Osteocyte (in vitro differentiated cells): ENCODE measurements around the gene COMT. TPM values are rescaled to one million over a fixed set of nuclear protein-coding genes. Genes with fewer than 3 reads are reported as not detected.

Experiments used
- DNase-seq: peaks from one replicate; pipeline ENCODE4 v3.0.0; 2021; ENCODE audit warnings: mixed read lengths; ENCODE audit not compliant: unreplicated experiment; ENCODE audit errors: extremely low spot score
- H3K27ac Mint-ChIP-seq: one replicate; pipeline ENCODE4 v1.8.0; 2021; ENCODE audit warnings: mild to moderate bottlenecking, mixed read lengths; ENCODE audit not compliant: unreplicated experiment
- H3K27me3 Mint-ChIP-seq: one replicate; pipeline ENCODE4 v1.8.0; 2021; ENCODE audit warnings: mixed read lengths; ENCODE audit not compliant: unreplicated experiment
- H3K36me3 Mint-ChIP-seq: one replicate; pipeline ENCODE4 v1.8.0; 2021; ENCODE audit warnings: mixed read lengths; ENCODE audit not compliant: unreplicated experiment
- H3K4me1 Mint-ChIP-seq: one replicate; pipeline ENCODE4 v1.8.0; 2021; ENCODE audit warnings: mixed read lengths; ENCODE audit not compliant: unreplicated experiment
- H3K4me3 Mint-ChIP-seq: one replicate; pipeline ENCODE4 v1.8.0; 2021; ENCODE audit warnings: mild to moderate bottlenecking, moderate library complexity, mixed read lengths; ENCODE audit not compliant: unreplicated experiment
- H3K9me3 Mint-ChIP-seq: one replicate; pipeline ENCODE4 v1.8.0; 2021; ENCODE audit warnings: mixed read lengths; ENCODE audit not compliant: unreplicated experiment
- CTCF ChIP-seq: fragments of 200-600 bp; sonication (generic); IDR thresholded peaks from 2 replicates; pipeline ENCODE4 v1.5.0; 2021; ENCODE audit warnings: antibody characterized with exemption, mild to moderate bottlenecking, moderate library complexity
- total RNA-seq: library from RNA; stranded (reverse); gene quantifications from 2 replicates; pipeline ENCODE4 v1.2.1, GENCODE V29; 2021

COMT gene
- total RNA-seq, 1 donor from 2014 or later, result 92.1 TPM

DNA sequence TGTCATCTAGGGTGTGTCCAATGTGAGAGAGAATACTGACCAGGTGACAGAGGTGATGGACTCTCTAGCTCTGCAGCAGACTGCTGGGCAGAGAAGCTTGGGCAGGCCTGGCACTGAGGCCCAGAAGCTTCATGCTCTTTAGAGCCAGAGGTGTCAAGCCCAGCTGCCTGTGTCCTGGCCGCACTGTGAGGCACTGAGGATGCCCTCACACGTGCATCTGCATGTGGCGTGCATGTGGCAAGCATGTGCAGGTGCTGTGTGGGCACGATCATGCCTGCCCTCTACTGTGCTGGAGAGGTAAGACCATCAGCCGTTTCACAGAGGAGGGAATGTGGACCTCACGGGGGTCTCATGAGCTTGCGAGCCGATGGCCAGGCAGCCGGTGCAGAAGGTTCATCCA is 15.9 kb downstream of the COMT start:
- Mint-ChIP-seq H3K4me1 (peaks cover 19% of the 10 kb centered on the region), H3K27ac (no peak overlapping the region), H3K9me3 (no peaks in the 10 kb centered on the region), H3K4me3 (no peak overlapping the region), H3K27me3 (no peaks in the 10 kb centered on the region), H3K36me3 (no peaks in the 10 kb centered on the region)
- no peak for TF ChIP-seq CTCF
- no peak for DNase-seq

GRCh38 chr22:19958083-19959042 is 16.8 kb downstream of the COMT start:
- H3K4me1 Mint-ChIP-seq, result peaks cover 16% of the 10 kb centered on the region
- no peaks in the 10 kb centered on the region for H3K36me3 Mint-ChIP-seq
- no peaks in the 10 kb centered on the region for H3K9me3 Mint-ChIP-seq
- H3K27ac Mint-ChIP-seq, result no peak overlapping the region
- no peak for DNase-seq
- no peaks in the 10 kb centered on the region for H3K27me3 Mint-ChIP-seq
- TF ChIP-seq CTCF, result no peak
- H3K4me3 Mint-ChIP-seq, result no peak overlapping the region

GRCh38 chr22:19959043-19959586 is 17.5 kb downstream of the COMT start:
- Mint-ChIP-seq H3K4me3 (no peak overlapping the region), H3K27me3 (no peaks in the 10 kb centered on the region), H3K27ac (no peak overlapping the region), H3K36me3 (no peaks in the 10 kb centered on the region), H3K4me1 (peaks cover 12% of the 10 kb centered on the region), H3K9me3 (no peaks in the 10 kb centered on the region)
- TF ChIP-seq CTCF, result no peak
- DNase-seq, result no peak

- Mint-ChIP-seq H3K27me3 (no peaks in the 10 kb centered on the region), H3K4me3 (no peak overlapping the region), H3K9me3 (no peaks in the 10 kb centered on the region), H3K4me1 (peaks cover 12% of the 10 kb centered on the region), H3K36me3 (no peaks in the 10 kb centered on the region), H3K27ac (no peak overlapping the region)
- DNase-seq, result no peak
- TF ChIP-seq CTCF, result no peak
Observed at GRCh38 chr22:19959587-19960490, 18.3 kb downstream of the COMT start.
